ENCODE measurements around the gene PRR5.
"Not testable (repeated sequence)": the region's sequence is repeated elsewhere in the genome, so short reads cannot be mapped to it uniquely, and the experiment has no call there.

Gene PRR5

GRCh38 chr22:44701824-44702478 is at the start of gene PRR5:
Gene PRR5 (plus strand): TSS chr22:44702204. CDS start chr22:44702475, 271 bp downstream.
- DNase-seq (ENCODE audit: low read depth): peak; percentile 65

GRCh38 chr22:44652866-44653265 is 49.1 kb upstream of the PRR5 start:
- DNase-seq (ENCODE audit: low read depth): not testable (repeated sequence)

- no peak for DNase-seq (ENCODE audit: low read depth)
Measured at GRCh38 chr22:44658311-44658953, 43.6 kb upstream of the PRR5 start.

GRCh38 chr22:44659140-44659539 is 42.9 kb upstream of the PRR5 start:
- no peak for DNase-seq (ENCODE audit: low read depth)

GRCh38 chr22:44660051-44660830 is 41.8 kb upstream of the PRR5 start:
- DNase-seq (ENCODE audit: low read depth): no peak

- no peak for DNase-seq (ENCODE audit: low read depth)
Measured at GRCh38 chr22:44661070-44661469, 40.9 kb upstream of the PRR5 start.

GRCh38 chr22:44661659-44662569 is 40.1 kb upstream of the PRR5 start:
- DNase-seq (ENCODE audit: low read depth): no peak

- DNase-seq (ENCODE audit: low read depth): no peak
Measured at GRCh38 chr22:44663256-44663999, 38.6 kb upstream of the PRR5 start.

- DNase-seq (ENCODE audit: low read depth): peak; percentile 48
Measured at GRCh38 chr22:44664149-44664548, 37.9 kb upstream of the PRR5 start.

- no peak for DNase-seq (ENCODE audit: low read depth)
Measured at GRCh38 chr22:44665115-44665514, 36.9 kb upstream of the PRR5 start.

- no peak for DNase-seq (ENCODE audit: low read depth)
Measured at GRCh38 chr22:44666207-44666585, 35.8 kb upstream of the PRR5 start.

- no peak for DNase-seq (ENCODE audit: low read depth)
Measured at GRCh38 chr22:44667276-44667675, 34.7 kb upstream of the PRR5 start.

GRCh38 chr22:44667829-44668189 is 34.2 kb upstream of the PRR5 start:
- no peak for DNase-seq (ENCODE audit: low read depth)

- no peak for DNase-seq (ENCODE audit: low read depth)
Measured at GRCh38 chr22:44668190-44668885, 33.7 kb upstream of the PRR5 start.

GRCh38 chr22:44668886-44669521 is 33.0 kb upstream of the PRR5 start:
- no peak for DNase-seq (ENCODE audit: low read depth)

GRCh38 chr22:44669561-44669976 is 32.4 kb upstream of the PRR5 start:
- no peak for DNase-seq (ENCODE audit: low read depth)

- DNase-seq (ENCODE audit: low read depth): no peak
Measured at GRCh38 chr22:44670220-44670988, 31.6 kb upstream of the PRR5 start.

- no peak for DNase-seq (ENCODE audit: low read depth)
Measured at GRCh38 chr22:44671742-44672141, 30.3 kb upstream of the PRR5 start.

GRCh38 chr22:44672632-44673031 is 29.4 kb upstream of the PRR5 start:
- DNase-seq (ENCODE audit: low read depth): no peak

All from stimulated activated CD8-positive, alpha-beta memory T cell treated with anti-CD3 and anti-CD28 coated beads, Interleukin-12 subunit alpha, Interleukin-12 subunit beta, amount 100 ng/mL, for 1 hour (primary cell).